ENCODE data around the gene IKZF4. TPM values are rescaled to one million over a fixed set of nuclear protein-coding genes. Genes with fewer than 3 reads are reported as not detected.

IKZF4 gene
- total RNA-seq, 2 experiments from 2014 or later: 7.5 to 8.2 TPM

DNA sequence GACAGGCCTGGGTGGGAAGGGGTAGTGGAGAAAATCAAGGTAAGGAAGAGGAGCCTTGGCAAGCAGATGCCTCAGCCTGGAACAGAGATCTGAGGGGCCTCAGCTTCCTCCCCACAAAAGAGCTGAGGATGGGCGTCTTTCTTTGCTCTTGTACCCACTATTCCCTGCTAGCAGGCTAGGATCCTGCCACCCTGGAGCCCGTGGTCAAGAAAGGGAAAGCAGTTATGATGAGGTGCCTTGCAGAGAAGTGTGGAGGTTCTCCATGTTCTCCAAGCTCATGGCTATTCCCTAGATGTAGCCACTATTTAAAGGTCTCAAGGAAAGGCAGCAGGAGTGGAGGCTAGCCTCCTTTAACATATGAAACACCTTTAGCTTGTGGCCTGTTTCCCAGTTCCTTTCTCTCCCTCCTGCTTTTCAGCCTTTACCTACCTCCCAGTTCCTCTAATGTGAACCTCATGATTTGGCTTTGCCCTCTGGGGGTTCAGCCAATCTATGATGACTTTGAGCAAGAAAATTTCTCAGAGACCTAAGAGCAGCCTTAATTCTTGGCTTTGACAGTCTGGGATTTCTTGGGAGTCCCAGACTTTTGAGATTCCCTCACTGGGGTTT lies 1.1 kb downstream of the IKZF4 start:
- DNase-seq: peak; percentile 20
- Mint-ChIP-seq H3K27ac (peak overlapping the region; percentile 80), H3K36me3 (ENCODE audit: low read depth) (peaks cover 7% of the 10 kb centered on the region), H3K27me3 (ENCODE audit: low read depth) (no peaks in the 10 kb centered on the region), H3K4me3 (peak overlapping the region; percentile 84), H3K4me1 (ENCODE audit: low read depth) (peaks cover 28% of the 10 kb centered on the region), H3K9me3 (no peaks in the 10 kb centered on the region)
- intact Hi-C loops (cut with micrococcal nuclease): loop anchor here (1.0 kb wide), 1 partner anchor 19 kb away; the partner anchor contains the start of gene RPS26
- CTCF ChIA-PET: interaction anchor here (0.6 to 3.6 kb wide), 8 partner anchors 8 to 204 kb away, joined by 3 to 14 read pairs (median 5); partner anchors contain the start of genes ORMDL2, SARNP and SUOX

- peaks cover 27% of the 10 kb centered on the region for H3K4me1 Mint-ChIP-seq (ENCODE audit: low read depth)
- H3K27me3 Mint-ChIP-seq (ENCODE audit: low read depth): no peaks in the 10 kb centered on the region
- H3K9me3 Mint-ChIP-seq: no peaks in the 10 kb centered on the region
- DNase-seq: no peak
- CTCF ChIA-PET: interaction anchor here (0.5 to 6.2 kb wide), 14 partner anchors 8 to 290 kb away, joined by 3 to 90 read pairs (median 4); partner anchors contain the start of genes IKZF4 and SUOX
- H3K36me3 Mint-ChIP-seq (ENCODE audit: low read depth): peaks cover 34% of the 10 kb centered on the region
- no peak overlapping the region for H3K27ac Mint-ChIP-seq
- no peak overlapping the region for H3K4me3 Mint-ChIP-seq
- intact Hi-C loops (cut with micrococcal nuclease): loop anchor here (1.0 kb wide), 2 partner anchors 32 to 290 kb away; no protein-coding TSS in a partner anchor
These were observed 7.8 kb downstream of the IKZF4 start for GRCh38 chr12:56028511-56029165.

DNA sequence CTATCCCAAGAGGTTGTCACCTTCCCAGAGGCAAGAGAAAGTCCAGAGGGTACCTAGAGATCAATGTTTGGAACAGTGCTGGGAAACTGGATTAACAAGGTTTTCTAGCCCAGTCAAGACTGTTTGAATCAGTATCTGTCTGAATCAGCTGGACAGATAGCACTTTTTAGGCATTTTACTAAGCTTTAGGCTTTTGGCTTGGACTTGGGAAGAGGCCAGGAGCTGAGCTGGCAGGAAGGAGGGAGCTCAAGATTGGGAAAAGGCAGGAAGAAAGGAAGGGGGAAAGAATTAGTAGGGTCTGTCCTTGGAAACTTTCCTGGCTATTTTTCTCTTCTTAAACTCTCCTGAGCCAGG lies 8.3 kb downstream of the IKZF4 start:
- Mint-ChIP-seq H3K27me3 (ENCODE audit: low read depth) (no peaks in the 10 kb centered on the region), H3K4me3 (no peak overlapping the region), H3K27ac (peak overlapping the region; percentile 14), H3K9me3 (no peaks in the 10 kb centered on the region), H3K4me1 (ENCODE audit: low read depth) (peaks cover 24% of the 10 kb centered on the region), H3K36me3 (ENCODE audit: low read depth) (peaks cover 35% of the 10 kb centered on the region)
- intact Hi-C loops (cut with micrococcal nuclease): loop anchor here (1.0 kb wide), 2 partner anchors 33 to 291 kb away; no protein-coding TSS in a partner anchor
- DNase-seq: no peak
- CTCF ChIA-PET: interaction anchor here (0.5 to 6.2 kb wide), 13 partner anchors 9 to 291 kb away, joined by 3 to 90 read pairs (median 5); partner anchors contain the start of genes IKZF4, RAB5B and SUOX

DNA sequence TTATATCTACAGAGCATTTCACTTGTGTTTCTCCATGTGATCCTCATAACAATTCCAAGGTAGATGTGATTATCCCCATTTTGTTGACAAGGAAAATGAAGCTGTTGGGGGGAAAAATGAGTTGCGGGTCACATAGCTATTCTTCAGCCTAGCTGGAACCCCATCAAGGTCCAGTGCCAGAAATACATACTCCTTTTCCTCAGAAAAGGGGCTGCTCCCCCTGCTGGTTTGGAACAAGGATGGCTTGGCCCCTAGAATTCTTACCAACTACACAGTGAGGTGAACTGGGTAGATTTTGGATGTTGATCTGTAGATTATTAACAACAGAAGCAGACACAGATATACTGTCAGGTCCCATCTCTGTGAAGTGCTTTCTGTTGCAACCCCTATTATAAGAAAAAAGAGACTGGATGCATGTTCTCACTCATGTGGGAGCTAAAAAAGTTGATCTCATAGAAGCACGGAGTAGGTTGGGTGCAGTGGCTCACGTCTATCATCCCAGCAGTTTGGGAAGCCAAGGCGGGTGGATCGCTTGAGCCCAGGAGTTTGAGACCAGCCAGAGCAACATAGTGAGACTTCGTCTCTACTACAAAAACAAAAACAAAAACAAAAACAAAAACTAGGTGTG lies 8.9 kb downstream of the IKZF4 start:
- H3K36me3 Mint-ChIP-seq (ENCODE audit: low read depth): peaks cover 41% of the 10 kb centered on the region

DNA sequence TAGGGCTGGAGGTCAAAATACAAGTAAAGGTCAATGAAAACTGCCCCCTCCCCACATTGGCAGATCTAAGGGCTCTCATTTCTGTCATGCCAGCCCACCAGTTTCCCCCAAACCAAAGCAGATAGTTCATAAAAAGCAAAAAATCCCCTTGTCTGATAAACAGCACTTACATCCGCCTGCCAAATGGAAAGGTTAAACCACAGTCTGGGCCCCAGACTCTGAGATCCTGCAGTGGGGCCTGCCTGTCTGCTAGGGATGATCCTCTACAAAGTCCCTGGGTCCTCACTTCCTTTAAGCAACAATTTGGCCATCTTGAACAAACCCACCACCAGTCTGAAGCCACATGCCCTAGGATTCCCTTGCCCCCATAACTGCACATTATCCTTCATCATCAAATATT lies 11.1 kb downstream of the IKZF4 start:
- CTCF ChIA-PET: interaction anchor here (1.0 to 1.2 kb wide), 2 partner anchors 36 to 294 kb away, joined by 3 to 4 read pairs; no protein-coding TSS in a partner anchor
- H3K27ac Mint-ChIP-seq: peak overlapping the region; percentile 85
- H3K4me1 Mint-ChIP-seq (ENCODE audit: low read depth): peaks cover 24% of the 10 kb centered on the region
- intact Hi-C loops (cut with micrococcal nuclease): no loop called here
- H3K36me3 Mint-ChIP-seq (ENCODE audit: low read depth): peaks cover 46% of the 10 kb centered on the region
- peak; percentile 59 for DNase-seq
- no peak overlapping the region for H3K4me3 Mint-ChIP-seq
- H3K27me3 Mint-ChIP-seq (ENCODE audit: low read depth): no peaks in the 10 kb centered on the region
- no peaks in the 10 kb centered on the region for H3K9me3 Mint-ChIP-seq

More for the DNA sequence above, 8.9 kb downstream of the IKZF4 start:
- H3K27me3 Mint-ChIP-seq (ENCODE audit: low read depth): no peaks in the 10 kb centered on the region
- H3K27ac Mint-ChIP-seq: no peak overlapping the region
- no peak overlapping the region for H3K4me3 Mint-ChIP-seq
- intact Hi-C loops (cut with micrococcal nuclease): loop anchor here (1.0 kb wide), 2 partner anchors 33 to 291 kb away; no protein-coding TSS in a partner anchor
- H3K9me3 Mint-ChIP-seq: no peaks in the 10 kb centered on the region
- DNase-seq: peak; percentile 65
- peaks cover 24% of the 10 kb centered on the region for H3K4me1 Mint-ChIP-seq (ENCODE audit: low read depth)
- CTCF ChIA-PET: interaction anchor here (0.7 to 6.2 kb wide), 14 partner anchors 9 to 310 kb away, joined by 3 to 90 read pairs (median 4); partner anchors contain the start of genes IKZF4, RAB5B, RDH5 and SUOX

DNA sequence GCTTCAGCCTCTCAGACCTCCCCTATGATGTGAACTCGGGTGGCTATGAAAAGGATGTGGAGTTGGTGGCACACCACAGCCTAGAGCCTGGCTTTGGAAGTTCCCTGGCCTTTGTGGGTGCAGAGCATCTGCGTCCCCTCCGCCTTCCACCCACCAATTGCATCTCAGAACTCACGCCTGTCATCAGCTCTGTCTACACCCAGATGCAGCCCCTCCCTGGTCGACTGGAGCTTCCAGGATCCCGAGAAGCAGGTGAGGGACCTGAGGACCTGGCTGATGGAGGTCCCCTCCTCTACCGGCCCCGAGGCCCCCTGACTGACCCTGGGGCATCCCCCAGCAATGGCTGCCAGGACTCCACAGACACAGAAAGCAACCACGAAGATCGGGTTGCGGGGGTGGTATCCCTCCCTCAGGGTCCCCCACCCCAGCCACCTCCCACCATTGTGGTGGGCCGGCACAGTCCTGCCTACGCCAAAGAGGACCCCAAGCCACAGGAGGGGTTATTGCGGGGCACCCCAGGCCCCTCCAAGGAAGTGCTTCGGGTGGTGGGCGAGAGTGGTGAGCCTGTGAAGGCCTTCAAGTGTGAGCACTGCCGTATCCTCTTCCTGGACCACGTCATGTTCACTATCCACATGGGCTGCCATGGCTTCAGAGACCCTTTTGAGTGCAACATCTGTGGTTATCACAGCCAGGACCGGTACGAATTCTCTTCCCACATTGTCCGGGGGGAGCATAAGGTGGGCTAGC lies 13.9 kb downstream of the IKZF4 start:
- Mint-ChIP-seq H3K27me3 (ENCODE audit: low read depth) (no peaks in the 10 kb centered on the region), H3K27ac (no peak overlapping the region), H3K4me3 (no peak overlapping the region), H3K36me3 (ENCODE audit: low read depth) (peaks cover 33% of the 10 kb centered on the region), H3K4me1 (ENCODE audit: low read depth) (peaks cover 25% of the 10 kb centered on the region), H3K9me3 (no peaks in the 10 kb centered on the region)
- DNase-seq: no peak
- CTCF ChIA-PET: interaction anchor here (1.0 kb wide), 1 partner anchor 39 kb away, joined by 5 read pairs; no protein-coding TSS in a partner anchor
- intact Hi-C loops (cut with micrococcal nuclease): no loop called here

- Mint-ChIP-seq H3K4me3 (no peak overlapping the region), H3K9me3 (no peaks in the 10 kb centered on the region), H3K36me3 (ENCODE audit: low read depth) (peaks cover 28% of the 10 kb centered on the region), H3K27ac (no peak overlapping the region), H3K4me1 (ENCODE audit: low read depth) (peaks cover 36% of the 10 kb centered on the region), H3K27me3 (ENCODE audit: low read depth) (no peaks in the 10 kb centered on the region)
- CTCF ChIA-PET: no interaction called here
- intact Hi-C loops (cut with micrococcal nuclease): no loop called here
- DNase-seq: no peak
These were observed 16.3 kb downstream of the IKZF4 start for GRCh38 chr12:56037161-56037560.

DNA sequence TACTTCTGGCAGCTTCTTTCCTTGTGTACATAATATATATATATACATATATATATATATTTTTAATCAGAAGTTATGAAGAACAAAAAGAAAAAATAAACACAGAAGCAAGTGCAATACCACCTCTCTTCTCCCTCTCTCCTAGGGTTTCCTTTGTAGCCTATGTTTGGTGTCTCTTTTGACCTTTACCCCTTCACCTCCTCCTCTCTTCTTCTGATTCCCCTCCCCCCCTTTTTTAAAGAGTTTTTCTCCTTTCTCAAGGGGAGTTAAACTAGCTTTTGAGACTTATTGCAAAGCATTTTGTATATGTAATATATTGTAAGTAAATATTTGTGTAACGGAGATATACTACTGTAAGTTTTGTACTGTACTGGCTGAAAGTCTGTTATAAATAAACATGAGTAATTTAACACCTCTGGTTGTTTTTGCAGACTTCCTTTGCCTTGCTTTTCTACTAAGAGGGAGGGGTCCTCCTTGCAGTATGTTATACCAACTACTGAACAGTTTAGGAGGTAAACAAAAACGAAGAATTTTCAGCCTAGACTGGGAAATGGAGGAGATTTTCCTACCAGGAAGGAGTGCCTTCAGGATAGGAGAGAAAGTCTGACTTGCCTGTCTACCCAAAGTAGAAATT lies 17.3 kb downstream of the IKZF4 start:
- Mint-ChIP-seq H3K4me3 (no peak overlapping the region), H3K27me3 (ENCODE audit: low read depth) (no peaks in the 10 kb centered on the region), H3K36me3 (ENCODE audit: low read depth) (peaks cover 30% of the 10 kb centered on the region), H3K27ac (no peak overlapping the region), H3K9me3 (no peaks in the 10 kb centered on the region), H3K4me1 (ENCODE audit: low read depth) (peaks cover 35% of the 10 kb centered on the region)
- CTCF ChIA-PET: interaction anchor here (0.8 to 1.3 kb wide), 2 partner anchors 28 to 42 kb away, joined by 3 to 4 read pairs; no protein-coding TSS in a partner anchor
- DNase-seq: no peak
- intact Hi-C loops (cut with micrococcal nuclease): no loop called here

GRCh38 chr12:56040151-56040550 lies 19.3 kb downstream of the IKZF4 start:
- peak overlapping the region; percentile 96 for H3K4me3 Mint-ChIP-seq
- peaks cover 31% of the 10 kb centered on the region for H3K36me3 Mint-ChIP-seq (ENCODE audit: low read depth)
- peak overlapping the region; percentile 98 for H3K27ac Mint-ChIP-seq
- peak; percentile 45 for DNase-seq
- CTCF ChIA-PET: interaction anchor here (0.6 to 3.1 kb wide), 14 partner anchors 11 to 306 kb away, joined by 3 to 25 read pairs (median 4); partner anchors contain the start of genes RAB5B, SMARCC2 and SUOX
- H3K27me3 Mint-ChIP-seq (ENCODE audit: low read depth): no peaks in the 10 kb centered on the region
- H3K9me3 Mint-ChIP-seq: no peaks in the 10 kb centered on the region
- intact Hi-C loops (cut with micrococcal nuclease): loop anchor here (2.0 kb wide), 2 partner anchors 409 to 429 kb away; partner anchors contain the start of genes SPRYD4 and TIMELESS
- peaks cover 45% of the 10 kb centered on the region for H3K4me1 Mint-ChIP-seq (ENCODE audit: low read depth)

DNA sequence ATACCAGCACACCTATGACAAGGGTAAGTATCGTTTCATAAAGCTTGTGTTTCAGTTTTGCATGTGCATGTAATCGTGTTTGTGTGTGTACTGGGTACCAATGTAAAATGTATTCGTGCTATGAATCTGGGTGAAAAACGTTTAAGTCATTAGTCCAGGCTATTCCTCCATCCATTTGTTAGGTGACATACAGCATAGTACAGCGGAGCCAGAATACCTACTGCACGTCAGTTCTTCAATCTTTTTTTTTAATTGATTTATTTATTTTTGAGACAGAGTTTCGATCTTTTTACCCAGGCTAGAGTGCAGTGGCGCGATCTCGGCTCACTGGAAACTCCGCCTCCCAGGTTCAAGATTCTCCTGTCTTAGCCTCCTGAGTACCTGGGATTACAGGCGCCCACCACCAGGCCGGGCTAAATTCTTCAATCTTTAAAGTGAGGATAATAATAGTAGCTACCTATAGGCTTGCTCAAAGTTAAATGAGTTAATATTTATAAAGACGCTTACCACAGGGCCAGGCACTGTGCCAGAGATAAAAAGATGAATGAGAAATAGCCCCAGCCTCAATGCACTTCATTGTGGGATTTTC lies 20.2 kb downstream of the IKZF4 start:
- Mint-ChIP-seq H3K4me3 (peak overlapping the region; percentile 96), H3K27me3 (ENCODE audit: low read depth) (no peaks in the 10 kb centered on the region), H3K36me3 (ENCODE audit: low read depth) (peaks cover 24% of the 10 kb centered on the region), H3K9me3 (no peaks in the 10 kb centered on the region), H3K27ac (peak overlapping the region; percentile 98), H3K4me1 (ENCODE audit: low read depth) (peaks cover 50% of the 10 kb centered on the region)
- no peak for DNase-seq
- CTCF ChIA-PET: interaction anchor here (0.6 to 3.1 kb wide), 15 partner anchors 12 to 307 kb away, joined by 3 to 25 read pairs (median 4); partner anchors contain the start of genes RAB5B, SMARCC2 and SUOX
- intact Hi-C loops (cut with micrococcal nuclease): loop anchor here (1.0 to 2.0 kb wide), 13 partner anchors 20 to 428 kb away; partner anchors contain the start of genes DNAJC14, GDF11, IKZF4 and PA2G4

All from activated naive CD4-positive, alpha-beta T cell treated with anti-CD3 and anti-CD28 coated beads for 36 hours (primary cell).